Panc1 (cell line): ENCODE data around the gene ISOC2. TPM values are rescaled to one million over a fixed set of nuclear protein-coding genes. Genes with fewer than 3 reads are reported as not detected.

Source experiments
- ATAC-seq: fragments of 200-7000 bp; cut with Tn5 transposase; 2 replicates; pipeline ENCODE4 v1.9.1; 2020; ENCODE audit warnings: mild to moderate bottlenecking, moderate library complexity
- BruUV-seq: library from RNA; stranded (reverse); fragments of 400-500 nt; replicated peaks from 2 replicates; lab custom pipeline; 2021; lab: Mats Ljungman, UMichigan
- CTCF ChIA-PET: fragments of 300-600 bp; sonication (Branson Sonifier 250); formaldehyde crosslinking; loops from one replicate; lab custom pipeline; 2022; ENCODE audit warnings: antibody characterized with exemption; lab: Charles Lee
- POLR2A ChIA-PET: fragments of 300-600 bp; sonication (Branson Sonifier 250); formaldehyde crosslinking; loops from one replicate; lab custom pipeline; 2022; ENCODE audit warnings: antibody characterized with exemption; lab: Charles Lee
- DNase-seq: peaks from one replicate; pipeline ENCODE4 v3.0.0-alpha.2; 2010; ENCODE audit warnings: low read depth, low spot score
- H3K27ac ChIP-seq: 2 replicates; pipeline ENCODE4 v1.5.1; 2011; ENCODE audit warnings: mild to moderate bottlenecking, low read length, inconsistent platforms
- H3K27me3 ChIP-seq: fragments of 200-500 bp; sonication (Bioruptor generic); 2 replicates; pipeline ENCODE4 v1.6.0; 2014; ENCODE audit warnings: low read length, inconsistent platforms; ENCODE audit not compliant: control insufficient read depth, insufficient read depth
- H3K36me3 ChIP-seq: fragments of 200-500 bp; sonication (Bioruptor generic); 2 replicates; pipeline ENCODE4 v1.5.1; 2014; ENCODE audit warnings: inconsistent platforms, mild to moderate bottlenecking, low read length, moderate library complexity; ENCODE audit not compliant: control insufficient read depth, insufficient read depth
- H3K4me1 ChIP-seq: 2 replicates; pipeline ENCODE4 v1.5.1; 2011; ENCODE audit warnings: inconsistent platforms, mild to moderate bottlenecking, low read length, moderate library complexity; ENCODE audit not compliant: control insufficient read depth, insufficient read depth
- H3K4me3 ChIP-seq, 2 experiments: 2 replicates each; pipeline ENCODE4 v1.5.1; 2011 to 2012; ENCODE audit warnings: low read depth in 2 of 2, low read length in 2 of 2, mild to moderate bottlenecking in 2 of 2, inconsistent platforms in 1 of 2, moderate library complexity in 1 of 2
- H3K9me3 ChIP-seq: fragments of 200-500 bp; sonication (Bioruptor generic); 2 replicates; pipeline ENCODE4 v1.5.1; 2014; ENCODE audit warnings: low read depth, mild to moderate bottlenecking, inconsistent platforms, low read length, moderate library complexity; ENCODE audit not compliant: control insufficient read depth, insufficient read depth
- CTCF ChIP-seq: fragments of 450-650 bp; IDR thresholded peaks from 2 replicates; pipeline ENCODE4 v1.5.1; 2017; ENCODE audit warnings: mild to moderate bottlenecking
- POLR2AphosphoS5 ChIP-seq: IDR thresholded peaks from 2 replicates; pipeline ENCODE4 v1.6.1; 2012; ENCODE audit warnings: mild to moderate bottlenecking, low read depth, low read length, moderate library complexity
- REST ChIP-seq, 2 experiments: IDR thresholded peaks; 2 replicates each; pipeline ENCODE4 v1.6.1; 2011 to 2012; ENCODE audit warnings: low read depth in 2 of 2, control low read depth in 1 of 2, low read length in 1 of 2, mild to moderate bottlenecking in 1 of 2, moderate library complexity in 1 of 2; ENCODE audit not compliant: insufficient read depth in 1 of 2
- SIN3A ChIP-seq: IDR thresholded peaks from 2 replicates; pipeline ENCODE4 v1.6.1; 2012; ENCODE audit warnings: low read depth, mild to moderate bottlenecking, low read length, moderate library complexity, borderline replicate concordance; ENCODE audit not compliant: insufficient read depth
- TCF7L2 ChIP-seq: IDR thresholded peaks from 2 replicates; pipeline ENCODE4 v1.6.1; 2011; ENCODE audit warnings: mild to moderate bottlenecking, low read depth, low read length, inconsistent platforms
- in situ Hi-C: cut with HindIII; loops from 2 replicates; pipeline ENCODE4 v1.10.0; 2016; ENCODE audit warnings: low sequenced_read_pairs, low pct_unique_long_range_greater_than_20kb
- intact Hi-C: fragments of 100-400 bp; cut with micrococcal nuclease; formaldehyde crosslinking; loops from one replicate; pipeline ENCODE4 v1.10.0; 2022; ENCODE audit not compliant: unreplicated experiment
- total RNA-seq: library from RNA; stranded (reverse); gene quantifications from one replicate; pipeline ENCODE4 v1.2.1, GENCODE V29; 2021; ENCODE audit not compliant: unreplicated experiment

ISOC2 gene
- total RNA-seq, 1 experiment from 2014 or later = 150 TPM

- BruUV-seq = no TSS peak
- POLR2A ChIA-PET = interaction anchor here (0.7 kb wide), 1 partner anchor 12 kb away, joined by 10 read pairs; no protein-coding TSS in a partner anchor
Observed at GRCh38 chr19:55482156-55482961, 20.9 kb upstream of the ISOC2 start.

GRCh38 chr19:55481794-55482155, 20.3 kb upstream of the ISOC2 start:
- TF ChIP-seq SIN3A (no peak), REST (IDR thresholded peaks at IDR 0.05; ENCODE audit: insufficient read depth in 1 of 2, low read depth in 2 of 2, low read length in 1 of 2) (no peak), POLR2AphosphoS5 (no peak), CTCF (no peak), TCF7L2 (no peak)
- in situ Hi-C loops = no loop called here
- no peaks in the 10 kb centered on the region for H3K9me3 ChIP-seq
- ChIA-PET CTCF (no interaction called here), POLR2A (no interaction called here)
- no peak overlapping the region for H3K4me3 ChIP-seq
- H3K4me1 ChIP-seq = peaks cover 40% of the 10 kb centered on the region
- ATAC-seq (no peak), DNase-seq (no peak)
- H3K36me3 ChIP-seq = peaks cover 3% of the 10 kb centered on the region; the same call in 1 of the 2 replicates
- no TSS peak for BruUV-seq
- intact Hi-C loops = no loop called here
- H3K27me3 ChIP-seq = no peaks in the 10 kb centered on the region
- no peak overlapping the region for H3K27ac ChIP-seq

More at GRCh38 chr19:55482156-55482961, 20.9 kb upstream of the ISOC2 start:
- in situ Hi-C loops (no loop called here), intact Hi-C loops (no loop called here)
- ATAC-seq = no peak
- peaks cover 3% of the 10 kb centered on the region; the same call in 1 of the 2 replicates for H3K36me3 ChIP-seq
- CTCF ChIA-PET = no interaction called here
- no peak overlapping the region for H3K27ac ChIP-seq
- H3K4me3 ChIP-seq = no peak overlapping the region
- no peaks in the 10 kb centered on the region for H3K27me3 ChIP-seq
- peaks cover 46% of the 10 kb centered on the region for H3K4me1 ChIP-seq
- TF ChIP-seq SIN3A (no peak), CTCF (no peak), REST (IDR thresholded peaks at IDR 0.05; ENCODE audit: insufficient read depth in 1 of 2, low read depth in 2 of 2, low read length in 1 of 2) (no peak), POLR2AphosphoS5 (no peak), TCF7L2 (no peak)
- H3K9me3 ChIP-seq = no peaks in the 10 kb centered on the region
- no peak for DNase-seq
